H9 (cell line): ENCODE measurements around the gene DHRSX. TPM values are rescaled to one million over a fixed set of nuclear protein-coding genes. Genes with fewer than 3 reads are reported as not detected.
A peak's percentile ranks its signal among the peaks of the same experiment; 100 is the strongest.
"Not testable (repeated sequence)": the region's sequence is repeated elsewhere in the genome, so short reads cannot be mapped to it uniquely, and the experiment has no call there.

Experiments used
- DNase-seq: peaks from one replicate; pipeline ENCODE4 v3.0.0-alpha.2; 2017
- H2AFZ ChIP-seq: one replicate; pipeline ENCODE4 v1.6.1; 2013; ENCODE audit warnings: mild to moderate bottlenecking, low read length, control low read depth, moderate library complexity
- H2AK5ac ChIP-seq: 2 replicates; pipeline ENCODE4 v1.6.1; 2013; ENCODE audit warnings: low read length, control low read depth, mixed read lengths; ENCODE audit not compliant: insufficient read length
- H2BK120ac ChIP-seq: one replicate; pipeline ENCODE4 v1.6.1; 2013; ENCODE audit warnings: low read depth, mild to moderate bottlenecking, low read length, control low read depth, inconsistent platforms; ENCODE audit not compliant: poor library complexity, severe bottlenecking
- H2BK12ac ChIP-seq: 2 replicates; pipeline ENCODE4 v1.6.1; 2013; ENCODE audit warnings: low read length, control low read depth, mixed read lengths, low read depth; ENCODE audit not compliant: insufficient read length
- H2BK15ac ChIP-seq: 2 replicates; pipeline ENCODE4 v1.6.1; 2013; ENCODE audit warnings: low read depth, low read length, control low read depth
- H2BK20ac ChIP-seq: one replicate; pipeline ENCODE4 v1.6.1; 2013; ENCODE audit warnings: low read depth, mild to moderate bottlenecking, low read length, control low read depth, inconsistent platforms; ENCODE audit not compliant: poor library complexity, severe bottlenecking
- H2BK5ac ChIP-seq: 2 replicates; pipeline ENCODE4 v1.6.1; 2013; ENCODE audit warnings: low read length, control low read depth, mixed read lengths; ENCODE audit not compliant: insufficient read length
- H3K14ac ChIP-seq: 2 replicates; pipeline ENCODE4 v1.6.1; 2013; ENCODE audit warnings: low read length, control low read depth; ENCODE audit not compliant: insufficient read depth
- H3K18ac ChIP-seq: 2 replicates; pipeline ENCODE4 v1.6.1; 2013; ENCODE audit warnings: low read depth, mild to moderate bottlenecking, mixed read lengths, low read length, control low read depth; ENCODE audit not compliant: insufficient read length
- H3K23ac ChIP-seq: 2 replicates; pipeline ENCODE4 v1.6.1; 2013; ENCODE audit warnings: low read length, control low read depth, mixed read lengths, low read depth; ENCODE audit not compliant: insufficient read length
- H3K23me2 ChIP-seq: 2 replicates; pipeline ENCODE4 v1.6.1; 2013; ENCODE audit warnings: low read depth, mild to moderate bottlenecking, mixed read lengths, low read length, control low read depth; ENCODE audit not compliant: insufficient read length, poor library complexity, severe bottlenecking
- H3K27ac ChIP-seq: 2 replicates; pipeline ENCODE4 v1.5.1; 2013; ENCODE audit warnings: low read length, control low read depth, mixed read lengths, low read depth; ENCODE audit not compliant: insufficient read length
- H3K27me3 ChIP-seq: 2 replicates; pipeline ENCODE4 v1.6.1; 2013; ENCODE audit warnings: low read length, control low read depth, inconsistent platforms; ENCODE audit not compliant: insufficient read depth
- H3K4ac ChIP-seq: 2 replicates; pipeline ENCODE4 v1.6.1; 2013; ENCODE audit warnings: low read depth, mild to moderate bottlenecking, control low read depth, inconsistent platforms, low read length, moderate library complexity
- H3K4me1 ChIP-seq: 2 replicates; pipeline ENCODE4 v1.6.1; 2013; ENCODE audit warnings: low read length, control low read depth, inconsistent platforms; ENCODE audit not compliant: insufficient read depth
- H3K4me2 ChIP-seq: 2 replicates; pipeline ENCODE4 v1.6.1; 2013; ENCODE audit warnings: low read length, control low read depth, mixed read lengths; ENCODE audit not compliant: insufficient read length, insufficient read depth
- H3K56ac ChIP-seq: 2 replicates; pipeline ENCODE4 v1.6.1; 2013; ENCODE audit warnings: low read depth, mild to moderate bottlenecking, mixed read lengths, low read length, control low read depth; ENCODE audit not compliant: insufficient read length
- H3K79me1 ChIP-seq: 2 replicates; pipeline ENCODE4 v1.6.1; 2013; ENCODE audit warnings: low read depth, mild to moderate bottlenecking, moderate library complexity, low read length, control low read depth, inconsistent platforms; ENCODE audit not compliant: insufficient read depth, poor library complexity, severe bottlenecking
- H3K79me2 ChIP-seq: 2 replicates; pipeline ENCODE4 v1.6.1; 2013; ENCODE audit warnings: low read length, control low read depth, inconsistent platforms; ENCODE audit not compliant: insufficient read depth
- H3K9ac ChIP-seq: 2 replicates; pipeline ENCODE4 v1.6.1; 2013; ENCODE audit warnings: low read length, control low read depth, mixed read lengths; ENCODE audit not compliant: insufficient read length; ENCODE audit errors: extremely low read depth
- H3K9me3 ChIP-seq: one replicate; pipeline ENCODE4 v1.6.1; 2013; ENCODE audit warnings: low read depth, low read length, inconsistent platforms; ENCODE audit not compliant: control insufficient read depth
- H3T11ph ChIP-seq: one replicate; pipeline ENCODE4 v1.6.1; 2013; ENCODE audit warnings: mild to moderate bottlenecking, low read length, control low read depth, inconsistent platforms
- H4K20me1 ChIP-seq: one replicate; pipeline ENCODE4 v1.6.1; 2013; ENCODE audit not compliant: control insufficient read depth, insufficient read length, insufficient read depth
- H4K5ac ChIP-seq: 2 replicates; pipeline ENCODE4 v1.6.1; 2013; ENCODE audit warnings: low read depth, mild to moderate bottlenecking, mixed read lengths, low read length, control low read depth; ENCODE audit not compliant: insufficient read length
- H4K8ac ChIP-seq: replicated peaks from 2 replicates; pipeline ENCODE4 v1.6.1; 2013; ENCODE audit warnings: low read length, control low read depth, mixed read lengths, low read depth; ENCODE audit not compliant: insufficient read length
- H4K91ac ChIP-seq: 2 replicates; pipeline ENCODE4 v1.6.1; 2013; ENCODE audit warnings: low read depth, mild to moderate bottlenecking, moderate library complexity, mixed read lengths, low read length, control low read depth; ENCODE audit not compliant: insufficient read length
- H3K27ac Mint-ChIP-seq, 3 experiments: 2 replicates in 2 of 3; 3 replicates in 1 of 3; pipeline ENCODE4 v1.8.0; 2020 to 2021; ENCODE audit warnings: mixed read lengths in 3 of 3, mild to moderate bottlenecking in 1 of 3, moderate library complexity in 1 of 3
- H3K27me3 Mint-ChIP-seq: 2 replicates; pipeline ENCODE4 v1.8.0; 2021; ENCODE audit warnings: low read depth, mild to moderate bottlenecking, moderate library complexity, mixed read lengths
- H3K36me3 Mint-ChIP-seq, 3 experiments: 2 replicates in 2 of 3; 3 replicates in 1 of 3; pipeline ENCODE4 v1.8.0; 2020 to 2021; ENCODE audit warnings: low read depth in 3 of 3, mixed read lengths in 3 of 3; ENCODE audit not compliant: insufficient read depth in 1 of 3
- H3K4me1 Mint-ChIP-seq, 2 experiments: 2 replicates each; pipeline ENCODE4 v1.8.0; 2020; ENCODE audit warnings: mixed read lengths in 2 of 2
- H3K4me3 Mint-ChIP-seq, 2 experiments: 2 replicates in 1 of 2; 3 replicates in 1 of 2; pipeline ENCODE4 v1.8.0; 2020 to 2021; ENCODE audit warnings: mild to moderate bottlenecking in 2 of 2, mixed read lengths in 2 of 2, moderate library complexity in 1 of 2
- H3K9me3 Mint-ChIP-seq, 2 experiments: 2 replicates in 1 of 2; 3 replicates in 1 of 2; pipeline ENCODE4 v1.8.0; 2020; ENCODE audit warnings: mild to moderate bottlenecking in 2 of 2, mixed read lengths in 2 of 2, moderate library complexity in 1 of 2
- WGBS: extraction: QIAGEN DNeasy Blood & Tissue Kit; methylation state at CpG from one replicate; pipeline ENCODE4 v1.1.7; 2013; ENCODE audit warnings: missing lambda C conversion rate, low lambda C conversion rate, mixed read lengths; ENCODE audit not compliant: insufficient read length; ENCODE audit errors: extremely low coverage; 5-methylcytosine and 5-hydroxymethylcytosine counted together
- total RNA-seq: library from RNA; stranded (reverse); gene quantifications from 2 replicates; pipeline ENCODE4 v1.2.1, GENCODE V29; 2021
- TF ChIP-seq, protein P1 (sequence below): fragments of 200-600 bp; sonication (generic); conservative IDR thresholded peaks from 3 replicates; pipeline ENCODE4 v1.8.0; 2021; ENCODE audit warnings: antibody characterized with exemption, mild to moderate bottlenecking

Gene DHRSX
- total RNA-seq, 1 experiment from 2014 or later = 44.0 TPM

DNA sequence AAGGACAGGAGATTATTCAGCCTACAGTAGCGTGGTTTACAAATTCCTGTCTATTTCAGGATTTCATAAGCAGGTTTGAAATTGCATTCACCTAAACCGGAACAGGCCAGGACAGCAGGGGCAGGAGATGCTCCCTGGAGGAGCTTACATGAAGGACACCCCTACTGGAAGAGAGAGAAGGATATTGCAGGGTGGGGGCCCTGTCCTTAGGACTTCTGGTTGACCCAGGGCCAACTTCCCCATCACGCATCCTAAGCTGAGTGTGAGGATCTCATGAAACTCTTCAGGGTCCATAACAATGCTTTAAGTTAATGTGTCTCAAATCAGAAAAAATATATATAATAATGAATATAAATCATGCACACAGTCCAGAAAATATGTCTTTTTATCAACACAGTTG lies 6.4 kb upstream of the DHRSX start:
- no CpG with 5 or more reads among the region's 3 CpGs for WGBS
- H3K23me2 ChIP-seq = no peaks in the 10 kb centered on the region
- DNase-seq = no peak
- no peak overlapping the region for H4K5ac ChIP-seq
- H2BK12ac ChIP-seq = no peak overlapping the region
- Mint-ChIP-seq H3K27ac (peak overlapping the region in 1 of 3 experiments; percentile 91; a peak in 2 of 7 replicates), H3K4me1 (peaks cover 0 to 5% of the 10 kb centered on the region in 2 experiments; a peak in 2 of 4 replicates), H3K9me3 (no peaks in the 10 kb centered on the region; a peak in 1 of 5 replicates), H3K27me3 (peaks cover 2% of the 10 kb centered on the region; the same call in 1 of the 2 replicates), H3K36me3 (peaks cover 0 to 7% (median 0%) of the 10 kb centered on the region in 3 experiments; a peak in 1 of 7 replicates), H3K4me3 (no peak overlapping the region)
- no peak overlapping the region for H4K8ac ChIP-seq
- no peak overlapping the region for H3K56ac ChIP-seq
- H2BK15ac ChIP-seq = no peak overlapping the region
- H4K91ac ChIP-seq = no peak overlapping the region
- no peaks in the 10 kb centered on the region for H3K9me3 ChIP-seq
- H3K4me2 ChIP-seq = no peak overlapping the region
- no peaks in the 10 kb centered on the region for H3K79me1 ChIP-seq
- H3K27me3 ChIP-seq = no peaks in the 10 kb centered on the region
- no peak overlapping the region for H3K23ac ChIP-seq
- H3K79me2 ChIP-seq = no peaks in the 10 kb centered on the region
- no peak overlapping the region for H2BK5ac ChIP-seq
- no peak overlapping the region for H3K4ac ChIP-seq
- H3T11ph ChIP-seq = no peak overlapping the region
- no peaks in the 10 kb centered on the region for H4K20me1 ChIP-seq
- no peak overlapping the region for H2BK120ac ChIP-seq
- H3K18ac ChIP-seq = no peak overlapping the region
- H3K27ac ChIP-seq = no peak overlapping the region
- TF ChIP-seq, protein P1, sequence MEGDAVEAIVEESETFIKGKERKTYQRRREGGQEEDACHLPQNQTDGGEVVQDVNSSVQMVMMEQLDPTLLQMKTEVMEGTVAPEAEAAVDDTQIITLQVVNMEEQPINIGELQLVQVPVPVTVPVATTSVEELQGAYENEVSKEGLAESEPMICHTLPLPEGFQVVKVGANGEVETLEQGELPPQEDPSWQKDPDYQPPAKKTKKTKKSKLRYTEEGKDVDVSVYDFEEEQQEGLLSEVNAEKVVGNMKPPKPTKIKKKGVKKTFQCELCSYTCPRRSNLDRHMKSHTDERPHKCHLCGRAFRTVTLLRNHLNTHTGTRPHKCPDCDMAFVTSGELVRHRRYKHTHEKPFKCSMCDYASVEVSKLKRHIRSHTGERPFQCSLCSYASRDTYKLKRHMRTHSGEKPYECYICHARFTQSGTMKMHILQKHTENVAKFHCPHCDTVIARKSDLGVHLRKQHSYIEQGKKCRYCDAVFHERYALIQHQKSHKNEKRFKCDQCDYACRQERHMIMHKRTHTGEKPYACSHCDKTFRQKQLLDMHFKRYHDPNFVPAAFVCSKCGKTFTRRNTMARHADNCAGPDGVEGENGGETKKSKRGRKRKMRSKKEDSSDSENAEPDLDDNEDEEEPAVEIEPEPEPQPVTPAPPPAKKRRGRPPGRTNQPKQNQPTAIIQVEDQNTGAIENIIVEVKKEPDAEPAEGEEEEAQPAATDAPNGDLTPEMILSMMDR = no peak
- H3K9ac ChIP-seq = no peak overlapping the region
- no peak overlapping the region for H2AFZ ChIP-seq
- no peak overlapping the region for H2BK20ac ChIP-seq
- H3K4me1 ChIP-seq = no peaks in the 10 kb centered on the region
- no peak overlapping the region for H3K14ac ChIP-seq
- no peak overlapping the region for H2AK5ac ChIP-seq

DNA sequence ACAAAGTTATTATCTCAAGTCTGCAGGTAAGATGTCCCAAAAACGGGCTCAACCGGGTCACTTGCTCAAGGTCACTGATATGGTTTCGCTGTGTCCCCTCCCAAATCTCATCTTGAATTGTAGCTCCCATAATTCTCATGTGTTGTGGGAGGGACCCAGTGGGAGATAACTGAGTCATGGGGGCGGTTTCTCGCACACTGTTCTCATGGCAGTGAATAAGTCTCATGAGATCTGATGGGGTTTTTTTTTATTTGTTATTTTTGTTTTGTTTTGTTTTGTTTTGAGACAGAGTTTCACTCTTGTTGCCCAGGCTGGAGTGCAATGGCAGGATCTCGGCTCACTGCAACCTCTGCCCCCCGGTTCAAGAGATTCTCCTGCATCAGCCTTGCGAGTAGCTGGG lies 4.6 kb upstream of the DHRSX start:
- not testable (repeated sequence) for H3K4me1 ChIP-seq, DNase-seq, H3K27me3 Mint-ChIP-seq, H2AFZ ChIP-seq, H2BK5ac ChIP-seq, H3K4me3 Mint-ChIP-seq, H2BK15ac ChIP-seq, H3K4ac ChIP-seq, H4K91ac ChIP-seq, H3K56ac ChIP-seq, H3K9me3 Mint-ChIP-seq, H2BK120ac ChIP-seq, H3K23ac ChIP-seq, H2BK20ac ChIP-seq, H3K23me2 ChIP-seq, H3K4me2 ChIP-seq, H3K36me3 Mint-ChIP-seq, H3K9ac ChIP-seq, H3K27me3 ChIP-seq, H2AK5ac ChIP-seq, H3K9me3 ChIP-seq, H3K27ac Mint-ChIP-seq, H3T11ph ChIP-seq, H4K5ac ChIP-seq, H3K79me1 ChIP-seq, H4K20me1 ChIP-seq, H2BK12ac ChIP-seq, H3K18ac ChIP-seq, H3K79me2 ChIP-seq, H3K14ac ChIP-seq, H3K27ac ChIP-seq, H4K8ac ChIP-seq
- WGBS = no CpG with 5 or more reads among the region's 8 CpGs
- H3K4me1 Mint-ChIP-seq = peaks cover 0 to 11% of the 10 kb centered on the region in 2 experiments; a peak in 3 of 4 replicates
